Panc1 (cell line): ENCODE measurements around the gene FGF19. TPM values are rescaled to one million over a fixed set of nuclear protein-coding genes. Genes with fewer than 3 reads are reported as not detected.

Source experiments
- ATAC-seq: fragments of 200-7000 bp; cut with Tn5 transposase; 2 replicates; pipeline ENCODE4 v1.9.1; 2020; ENCODE audit warnings: mild to moderate bottlenecking, moderate library complexity
- BruUV-seq: library from RNA; stranded (reverse); fragments of 400-500 nt; replicated peaks from 2 replicates; lab custom pipeline; 2021; lab: Mats Ljungman, UMichigan
- CTCF ChIA-PET: fragments of 300-600 bp; sonication (Branson Sonifier 250); formaldehyde crosslinking; loops from one replicate; lab custom pipeline; 2022; ENCODE audit warnings: antibody characterized with exemption; lab: Charles Lee
- POLR2A ChIA-PET: fragments of 300-600 bp; sonication (Branson Sonifier 250); formaldehyde crosslinking; loops from one replicate; lab custom pipeline; 2022; ENCODE audit warnings: antibody characterized with exemption; lab: Charles Lee
- DNase-seq: peaks from one replicate; pipeline ENCODE4 v3.0.0-alpha.2; 2010; ENCODE audit warnings: low read depth, low spot score
- H3K27ac ChIP-seq: 2 replicates; pipeline ENCODE4 v1.5.1; 2011; ENCODE audit warnings: mild to moderate bottlenecking, low read length, inconsistent platforms
- H3K27me3 ChIP-seq: fragments of 200-500 bp; sonication (Bioruptor generic); 2 replicates; pipeline ENCODE4 v1.6.0; 2014; ENCODE audit warnings: low read length, inconsistent platforms; ENCODE audit not compliant: control insufficient read depth, insufficient read depth
- H3K36me3 ChIP-seq: fragments of 200-500 bp; sonication (Bioruptor generic); 2 replicates; pipeline ENCODE4 v1.5.1; 2014; ENCODE audit warnings: inconsistent platforms, mild to moderate bottlenecking, low read length, moderate library complexity; ENCODE audit not compliant: control insufficient read depth, insufficient read depth
- H3K4me1 ChIP-seq: 2 replicates; pipeline ENCODE4 v1.5.1; 2011; ENCODE audit warnings: inconsistent platforms, mild to moderate bottlenecking, low read length, moderate library complexity; ENCODE audit not compliant: control insufficient read depth, insufficient read depth
- H3K4me3 ChIP-seq, 2 experiments: 2 replicates each; pipeline ENCODE4 v1.5.1; 2011 to 2012; ENCODE audit warnings: low read depth in 2 of 2, low read length in 2 of 2, mild to moderate bottlenecking in 2 of 2, inconsistent platforms in 1 of 2, moderate library complexity in 1 of 2
- H3K9me3 ChIP-seq: fragments of 200-500 bp; sonication (Bioruptor generic); 2 replicates; pipeline ENCODE4 v1.5.1; 2014; ENCODE audit warnings: low read depth, mild to moderate bottlenecking, inconsistent platforms, low read length, moderate library complexity; ENCODE audit not compliant: control insufficient read depth, insufficient read depth
- CTCF ChIP-seq: fragments of 450-650 bp; IDR thresholded peaks from 2 replicates; pipeline ENCODE4 v1.5.1; 2017; ENCODE audit warnings: mild to moderate bottlenecking
- POLR2AphosphoS5 ChIP-seq: IDR thresholded peaks from 2 replicates; pipeline ENCODE4 v1.6.1; 2012; ENCODE audit warnings: mild to moderate bottlenecking, low read depth, low read length, moderate library complexity
- REST ChIP-seq, 2 experiments: IDR thresholded peaks; 2 replicates each; pipeline ENCODE4 v1.6.1; 2011 to 2012; ENCODE audit warnings: low read depth in 2 of 2, control low read depth in 1 of 2, low read length in 1 of 2, mild to moderate bottlenecking in 1 of 2, moderate library complexity in 1 of 2; ENCODE audit not compliant: insufficient read depth in 1 of 2
- SIN3A ChIP-seq: IDR thresholded peaks from 2 replicates; pipeline ENCODE4 v1.6.1; 2012; ENCODE audit warnings: low read depth, mild to moderate bottlenecking, low read length, moderate library complexity, borderline replicate concordance; ENCODE audit not compliant: insufficient read depth
- TCF7L2 ChIP-seq: IDR thresholded peaks from 2 replicates; pipeline ENCODE4 v1.6.1; 2011; ENCODE audit warnings: mild to moderate bottlenecking, low read depth, low read length, inconsistent platforms
- in situ Hi-C: cut with HindIII; loops from 2 replicates; pipeline ENCODE4 v1.10.0; 2016; ENCODE audit warnings: low sequenced_read_pairs, low pct_unique_long_range_greater_than_20kb
- intact Hi-C: fragments of 100-400 bp; cut with micrococcal nuclease; formaldehyde crosslinking; loops from one replicate; pipeline ENCODE4 v1.10.0; 2022; ENCODE audit not compliant: unreplicated experiment
- total RNA-seq: library from RNA; stranded (reverse); gene quantifications from one replicate; pipeline ENCODE4 v1.2.1, GENCODE V29; 2021; ENCODE audit not compliant: unreplicated experiment

Gene FGF19
- total RNA-seq, 1 experiment from 2014 or later = not detected

GRCh38 chr11:69692422-69692821, 11.4 kb downstream of the FGF19 start:
- no TSS peak for BruUV-seq
- Histone ChIP-seq H3K4me3 (no peak overlapping the region), H3K27ac (no peak overlapping the region), H3K36me3 (no peaks in the 10 kb centered on the region), H3K4me1 (no peaks in the 10 kb centered on the region), H3K9me3 (no peaks in the 10 kb centered on the region), H3K27me3 (no peaks in the 10 kb centered on the region)
- ChIA-PET CTCF (no interaction called here), POLR2A (no interaction called here)
- intact Hi-C loops (no loop called here), in situ Hi-C loops (no loop called here)
- ATAC-seq (no peak), DNase-seq (no peak)
- TF ChIP-seq REST (IDR thresholded peaks at IDR 0.05; ENCODE audit: insufficient read depth in 1 of 2, low read depth in 2 of 2, low read length in 1 of 2) (no peak), CTCF (no peak)

GRCh38 chr11:69691463-69691862, 12.4 kb downstream of the FGF19 start:
- intact Hi-C loops = no loop called here
- no peak for ATAC-seq
- DNase-seq = no peak
- no peak overlapping the region for H3K4me3 ChIP-seq
- in situ Hi-C loops = no loop called here
- no peaks in the 10 kb centered on the region for H3K4me1 ChIP-seq
- H3K36me3 ChIP-seq = no peaks in the 10 kb centered on the region
- CTCF ChIA-PET = interaction anchor here (0.7 kb wide), 1 partner anchor 668 kb away, joined by 7 read pairs; no protein-coding TSS in a partner anchor
- no peak overlapping the region for H3K27ac ChIP-seq
- TF ChIP-seq TCF7L2 = no peak
- no TSS peak for BruUV-seq
- POLR2A ChIA-PET = no interaction called here
- H3K9me3 ChIP-seq = no peaks in the 10 kb centered on the region
- H3K27me3 ChIP-seq = no peaks in the 10 kb centered on the region

- H3K4me3 ChIP-seq = no peak overlapping the region
- H3K9me3 ChIP-seq = no peaks in the 10 kb centered on the region
- H3K27me3 ChIP-seq = no peaks in the 10 kb centered on the region
- intact Hi-C loops = loop anchor here (5.0 kb wide), 3 partner anchors 203 to 503 kb away; no protein-coding TSS in a partner anchor
- no TSS peak for BruUV-seq
- H3K4me1 ChIP-seq = no peaks in the 10 kb centered on the region
- in situ Hi-C loops = no loop called here
- ChIA-PET CTCF (no interaction called here), POLR2A (no interaction called here)
- no peak for DNase-seq
- no peaks in the 10 kb centered on the region for H3K36me3 ChIP-seq
- ATAC-seq = no peak
- TF ChIP-seq REST (IDR thresholded peaks at IDR 0.05; ENCODE audit: insufficient read depth in 1 of 2, low read depth in 2 of 2, low read length in 1 of 2) = no peak
- TF ChIP-seq SIN3A = no peak
- TF ChIP-seq CTCF = no peak
- no peak for TF ChIP-seq TCF7L2
- TF ChIP-seq POLR2AphosphoS5 = no peak
- no peak overlapping the region for H3K27ac ChIP-seq
Observed at GRCh38 chr11:69689484-69690319, 14.1 kb downstream of the FGF19 start.
